Caco-2 (cell line): ENCODE results near the gene TEDDM1. TPM values are rescaled to one million over a fixed set of nuclear protein-coding genes. Genes with fewer than 3 reads are reported as not detected.
A peak's percentile ranks its signal among the peaks of the same experiment; 100 is the strongest.

Experiments used
- BruUV-seq: library from RNA; stranded (reverse); fragments of 400-500 nt; replicated peaks from 2 replicates; lab custom pipeline; 2021; lab: Mats Ljungman, UMichigan
- CTCF ChIA-PET: fragments of 300-600 bp; sonication (Branson Sonifier 250); formaldehyde crosslinking; loops from one replicate; lab custom pipeline; 2022; ENCODE audit warnings: antibody characterized with exemption; lab: Charles Lee
- POLR2A ChIA-PET: fragments of 300-600 bp; sonication (Branson Sonifier 250); formaldehyde crosslinking; loops from one replicate; lab custom pipeline; 2022; ENCODE audit warnings: antibody characterized with exemption; lab: Charles Lee
- DNase-seq, 2 experiments: peaks; one replicate each; pipeline versions ENCODE4 v3.0.0 to v3.0.0-alpha.2; 2020 to 2022
- H3K27me3 ChIP-seq: replicated peaks from 2 replicates; pipeline ENCODE4 v1.6.0; 2011; ENCODE audit warnings: low read length; ENCODE audit not compliant: control insufficient read depth, insufficient read depth
- H3K36me3 ChIP-seq: 2 replicates; pipeline ENCODE4 v1.5.1; 2011; ENCODE audit warnings: low read length; ENCODE audit not compliant: control insufficient read depth, insufficient read depth
- H3K4me1 ChIP-seq: fragments of 250-450 bp; sonication (Bioruptor Pico); 2 replicates; pipeline ENCODE4 v1.5.1; 2020; ENCODE audit warnings: mild to moderate bottlenecking
- H3K4me3 ChIP-seq: 2 replicates; pipeline ENCODE4 v1.5.1; 2011; ENCODE audit warnings: low read depth, mild to moderate bottlenecking, control low read depth, low read length
- H3K9me3 ChIP-seq: fragments of 250-450 bp; sonication (Bioruptor Pico); 2 replicates; pipeline ENCODE4 v1.5.1; 2020; ENCODE audit warnings: mild to moderate bottlenecking, moderate library complexity
- H3K27ac Mint-ChIP-seq: one replicate; pipeline ENCODE4 v1.8.0; 2022; ENCODE audit warnings: mixed read lengths; ENCODE audit not compliant: unreplicated experiment
- H3K27me3 Mint-ChIP-seq: one replicate; pipeline ENCODE4 v1.8.0; 2022; ENCODE audit warnings: mixed read lengths; ENCODE audit not compliant: insufficient read depth, unreplicated experiment
- H3K36me3 Mint-ChIP-seq: one replicate; pipeline ENCODE4 v1.8.0; 2022; ENCODE audit warnings: mild to moderate bottlenecking, mixed read lengths; ENCODE audit not compliant: insufficient read depth, unreplicated experiment
- H3K4me1 Mint-ChIP-seq: one replicate; pipeline ENCODE4 v1.8.0; 2022; ENCODE audit warnings: low read depth, mixed read lengths; ENCODE audit not compliant: unreplicated experiment
- H3K4me3 Mint-ChIP-seq: one replicate; pipeline ENCODE4 v1.8.0; 2022; ENCODE audit warnings: mild to moderate bottlenecking, moderate library complexity, mixed read lengths; ENCODE audit not compliant: unreplicated experiment
- H3K9me3 Mint-ChIP-seq: one replicate; pipeline ENCODE4 v1.8.0; 2022; ENCODE audit warnings: mixed read lengths; ENCODE audit not compliant: unreplicated experiment
- intact Hi-C: fragments of 100-400 bp; cut with micrococcal nuclease; formaldehyde crosslinking; loops from one replicate; pipeline ENCODE4 v1.10.0; 2022; ENCODE audit not compliant: unreplicated experiment
- total RNA-seq: library from RNA; stranded (reverse); gene quantifications from 2 replicates; pipeline ENCODE4 v1.2.3, GENCODE V29; 2022
- TF ChIP-seq, protein P1 (sequence below), 2 experiments: fragments of 200-600 bp in 1 of 2; IDR thresholded peaks; 1 replicate in 1 of 2; 2 replicates in 1 of 2; pipeline versions ENCODE4 v1.5.1 to v1.8.0; 2011 to 2022; ENCODE audit warnings: antibody characterized with exemption in 1 of 2, control low read depth in 1 of 2, inconsistent platforms in 1 of 2, low read depth in 1 of 2, low read length in 1 of 2, mild to moderate bottlenecking in 1 of 2, moderate library complexity in 1 of 2; ENCODE audit not compliant: insufficient read depth in 1 of 2, severe bottlenecking in 1 of 2, unreplicated experiment in 1 of 2

TEDDM1 gene
- total RNA-seq, 1 experiment from 2014 or later = not detected

DNA sequence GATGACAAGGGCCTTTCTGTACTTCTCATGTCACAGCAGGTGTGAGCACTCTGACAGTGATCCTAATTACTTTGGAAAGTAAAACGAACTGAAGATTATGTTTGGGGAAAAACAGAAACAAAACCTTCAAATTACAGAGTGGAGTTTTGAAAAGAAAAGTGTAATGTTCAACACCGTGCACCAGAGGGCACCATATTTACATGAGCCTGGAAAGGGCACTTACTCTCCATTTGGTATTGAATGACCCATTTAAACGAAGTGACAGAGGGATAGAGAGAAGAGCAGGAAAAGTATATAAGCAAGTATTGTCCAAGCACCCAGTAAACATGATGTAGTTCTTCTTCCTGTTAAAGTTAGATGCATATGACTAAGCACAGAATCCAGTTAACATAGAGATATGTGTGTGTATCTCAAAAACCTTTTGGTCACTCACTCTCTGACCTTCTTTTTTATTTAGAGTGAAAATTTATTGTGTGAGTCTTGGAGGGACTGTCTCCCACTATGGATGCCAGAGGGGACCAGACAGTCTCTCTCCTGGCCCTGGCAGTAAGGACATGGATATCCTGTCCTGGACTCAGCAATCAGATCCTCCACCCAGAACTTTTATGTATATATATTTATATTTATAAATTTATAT is 45.7 kb upstream of the TEDDM1 start:
- Mint-ChIP-seq H3K36me3 (no peaks in the 10 kb centered on the region), H3K4me1 (no peaks in the 10 kb centered on the region), H3K27ac (no peak overlapping the region), H3K4me3 (no peak overlapping the region), H3K9me3 (no peaks in the 10 kb centered on the region), H3K27me3 (no peaks in the 10 kb centered on the region)
- Histone ChIP-seq H3K4me3 (no peak overlapping the region), H3K27me3 (no peaks in the 10 kb centered on the region), H3K36me3 (no peaks in the 10 kb centered on the region), H3K4me1 (no peaks in the 10 kb centered on the region), H3K9me3 (no peaks in the 10 kb centered on the region; the same call in 1 of the 2 replicates)
- CTCF ChIA-PET = no interaction called here
- peak in 1 of 2 experiments; percentile 53 for DNase-seq
- intact Hi-C loops = loop anchor here (1.0 to 5.0 kb wide), 4 partner anchors 155 to 361 kb away; no protein-coding TSS in a partner anchor
- BruUV-seq = no TSS peak
- TF ChIP-seq, protein P1, sequence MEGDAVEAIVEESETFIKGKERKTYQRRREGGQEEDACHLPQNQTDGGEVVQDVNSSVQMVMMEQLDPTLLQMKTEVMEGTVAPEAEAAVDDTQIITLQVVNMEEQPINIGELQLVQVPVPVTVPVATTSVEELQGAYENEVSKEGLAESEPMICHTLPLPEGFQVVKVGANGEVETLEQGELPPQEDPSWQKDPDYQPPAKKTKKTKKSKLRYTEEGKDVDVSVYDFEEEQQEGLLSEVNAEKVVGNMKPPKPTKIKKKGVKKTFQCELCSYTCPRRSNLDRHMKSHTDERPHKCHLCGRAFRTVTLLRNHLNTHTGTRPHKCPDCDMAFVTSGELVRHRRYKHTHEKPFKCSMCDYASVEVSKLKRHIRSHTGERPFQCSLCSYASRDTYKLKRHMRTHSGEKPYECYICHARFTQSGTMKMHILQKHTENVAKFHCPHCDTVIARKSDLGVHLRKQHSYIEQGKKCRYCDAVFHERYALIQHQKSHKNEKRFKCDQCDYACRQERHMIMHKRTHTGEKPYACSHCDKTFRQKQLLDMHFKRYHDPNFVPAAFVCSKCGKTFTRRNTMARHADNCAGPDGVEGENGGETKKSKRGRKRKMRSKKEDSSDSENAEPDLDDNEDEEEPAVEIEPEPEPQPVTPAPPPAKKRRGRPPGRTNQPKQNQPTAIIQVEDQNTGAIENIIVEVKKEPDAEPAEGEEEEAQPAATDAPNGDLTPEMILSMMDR (IDR thresholded peaks at IDR 0.05; ENCODE audit: insufficient read depth in 1 of 2, low read depth in 1 of 2, low read length in 1 of 2, severe bottlenecking in 1 of 2, unreplicated experiment in 1 of 2) = peak; percentile 62 to 77
- POLR2A ChIA-PET = no interaction called here

DNA sequence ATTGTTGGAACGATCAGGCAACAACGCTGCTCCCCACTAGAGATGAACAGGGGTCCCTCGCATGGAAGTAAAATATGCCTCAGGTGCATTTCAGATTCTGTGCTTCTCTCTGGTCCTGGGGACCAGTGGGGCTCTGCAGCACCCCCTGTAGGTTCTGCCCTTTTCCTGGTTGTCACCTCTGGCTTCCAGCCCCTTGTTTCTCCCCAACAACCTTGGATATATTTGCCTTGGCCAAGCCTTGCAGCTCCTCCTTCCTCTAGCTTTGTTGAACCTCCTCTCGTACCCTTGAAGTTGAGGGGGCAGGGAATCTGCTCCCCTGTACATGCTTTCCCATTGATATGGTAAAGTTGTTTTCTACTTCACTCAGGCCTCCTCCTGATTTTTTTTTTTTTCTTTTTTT is 44.0 kb upstream of the TEDDM1 start:
- TF ChIP-seq, protein P1 (IDR thresholded peaks at IDR 0.05; ENCODE audit: insufficient read depth in 1 of 2, low read depth in 1 of 2, low read length in 1 of 2, severe bottlenecking in 1 of 2, unreplicated experiment in 1 of 2) = peak in 1 of 2 experiments; percentile 14
- Mint-ChIP-seq H3K27ac (no peak overlapping the region), H3K4me3 (no peak overlapping the region), H3K9me3 (no peaks in the 10 kb centered on the region), H3K36me3 (no peaks in the 10 kb centered on the region), H3K4me1 (no peaks in the 10 kb centered on the region), H3K27me3 (no peaks in the 10 kb centered on the region)
- intact Hi-C loops = no loop called here
- Histone ChIP-seq H3K4me1 (no peaks in the 10 kb centered on the region), H3K9me3 (no peaks in the 10 kb centered on the region; the same call in 1 of the 2 replicates), H3K4me3 (no peak overlapping the region), H3K36me3 (no peaks in the 10 kb centered on the region), H3K27me3 (no peaks in the 10 kb centered on the region)
- ChIA-PET POLR2A (no interaction called here), CTCF (no interaction called here)
- BruUV-seq = no TSS peak
- DNase-seq = no peak

DNA sequence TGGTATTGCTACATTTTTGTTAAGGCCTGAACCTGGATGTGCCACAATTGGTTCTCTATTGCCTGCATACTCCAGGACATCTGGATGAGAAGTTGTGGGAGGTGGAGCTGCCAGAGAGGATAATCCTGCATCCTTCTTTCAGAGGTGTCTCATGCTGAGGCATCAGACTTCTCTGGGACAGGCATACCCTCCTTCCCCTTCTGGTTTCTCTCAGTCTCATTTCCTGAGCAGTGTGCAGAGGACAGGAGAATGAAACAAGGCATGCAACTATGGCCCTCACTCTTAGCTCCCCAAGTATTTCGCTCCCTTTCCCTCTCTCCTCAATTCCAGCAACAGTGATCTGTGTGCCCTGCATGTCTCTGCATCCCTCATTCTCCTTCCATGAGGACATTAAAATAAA is 41.9 kb upstream of the TEDDM1 start:
- Histone ChIP-seq H3K4me1 (no peaks in the 10 kb centered on the region), H3K4me3 (no peak overlapping the region), H3K36me3 (no peaks in the 10 kb centered on the region), H3K9me3 (peaks cover 6% of the 10 kb centered on the region), H3K27me3 (no peaks in the 10 kb centered on the region)
- Mint-ChIP-seq H3K36me3 (no peaks in the 10 kb centered on the region), H3K27me3 (no peaks in the 10 kb centered on the region), H3K27ac (no peak overlapping the region), H3K4me1 (no peaks in the 10 kb centered on the region), H3K4me3 (no peak overlapping the region), H3K9me3 (peaks cover 15% of the 10 kb centered on the region)
- BruUV-seq = no TSS peak
- TF ChIP-seq, protein P1 (IDR thresholded peaks at IDR 0.05; ENCODE audit: insufficient read depth in 1 of 2, low read depth in 1 of 2, low read length in 1 of 2, severe bottlenecking in 1 of 2, unreplicated experiment in 1 of 2) = no peak
- ChIA-PET CTCF (no interaction called here), POLR2A (no interaction called here)
- DNase-seq = no peak
- intact Hi-C loops = no loop called here
